Subcutaneous abdominal adipose tissue (tissue), 5 donors: ENCODE data around the gene S100A11.

Source experiments
- H3K27ac ChIP-seq: one replicate; pipeline ENCODE4 v1.7.0; 2013; ENCODE audit warnings: low read depth, mild to moderate bottlenecking, inconsistent platforms, low read length, moderate library complexity
- H3K27me3 ChIP-seq, 5 donors: one replicate each; pipeline ENCODE4 v1.7.0; 2013; ENCODE audit warnings: low read length in 5 of 5, inconsistent platforms in 1 of 5; ENCODE audit not compliant: control insufficient read depth in 5 of 5, insufficient read depth in 4 of 5
- H3K36me3 ChIP-seq, 5 donors: one replicate each; pipeline ENCODE4 v1.7.0; 2013; ENCODE audit warnings: low read length in 5 of 5; ENCODE audit not compliant: control insufficient read depth in 5 of 5, insufficient read depth in 5 of 5
- H3K4me1 ChIP-seq, 5 donors: one replicate each; pipeline ENCODE4 v1.7.0; 2013; ENCODE audit warnings: low read length in 5 of 5, mild to moderate bottlenecking in 3 of 5, moderate library complexity in 1 of 5; ENCODE audit not compliant: control insufficient read depth in 5 of 5, insufficient read depth in 5 of 5
- H3K4me3 ChIP-seq, 5 donors: one replicate each; pipeline ENCODE4 v1.7.0; 2013; ENCODE audit warnings: low read length in 5 of 5, low read depth in 1 of 5
- H3K9ac ChIP-seq, 5 donors: one replicate each; pipeline ENCODE4 v1.7.0; 2013; ENCODE audit warnings: low read length in 5 of 5, mild to moderate bottlenecking in 4 of 5, moderate library complexity in 3 of 5
- H3K9me3 ChIP-seq, 5 donors: one replicate each; pipeline ENCODE4 v1.7.0; 2013; ENCODE audit warnings: low read length in 5 of 5; ENCODE audit not compliant: control insufficient read depth in 5 of 5
- donor health status: healthy.
- donor health status: healthy.
- donor health status: healthy.
- donor health status: healthy.
- donor health status: healthy.

The S100A11 gene

DNA sequence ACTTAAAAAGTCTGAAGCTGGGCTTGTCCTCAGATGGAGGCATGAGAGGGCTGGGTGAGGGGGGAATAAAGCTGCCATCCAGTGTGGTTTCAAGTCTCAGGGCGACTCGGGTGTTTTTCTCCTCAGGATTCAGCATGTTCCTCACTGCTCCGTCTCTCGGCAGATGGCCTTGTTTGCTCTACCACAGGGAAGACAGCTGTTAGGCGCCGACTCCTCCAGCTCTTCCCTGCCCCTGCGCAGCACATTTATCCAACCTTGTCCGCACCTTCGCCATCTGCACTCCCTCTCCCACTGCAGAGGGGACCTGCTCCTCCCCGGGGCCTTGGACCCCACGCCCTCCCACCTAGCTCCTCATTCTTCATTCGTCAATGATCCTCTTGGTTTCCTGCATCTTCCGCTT, 16.6 kb upstream of the S100A11 start:
- H3K9ac ChIP-seq: no peak overlapping the region
- peaks cover 1 to 6% (median 3%) of the 10 kb centered on the region in 5 donors for H3K4me1 ChIP-seq
- no peak overlapping the region for H3K4me3 ChIP-seq
- peaks cover 0 to 3% (median 0%) of the 10 kb centered on the region in 5 donors for H3K27me3 ChIP-seq
- no peaks in the 10 kb centered on the region for H3K9me3 ChIP-seq
- H3K36me3 ChIP-seq: no peaks in the 10 kb centered on the region
- no peak overlapping the region for H3K27ac ChIP-seq

DNA sequence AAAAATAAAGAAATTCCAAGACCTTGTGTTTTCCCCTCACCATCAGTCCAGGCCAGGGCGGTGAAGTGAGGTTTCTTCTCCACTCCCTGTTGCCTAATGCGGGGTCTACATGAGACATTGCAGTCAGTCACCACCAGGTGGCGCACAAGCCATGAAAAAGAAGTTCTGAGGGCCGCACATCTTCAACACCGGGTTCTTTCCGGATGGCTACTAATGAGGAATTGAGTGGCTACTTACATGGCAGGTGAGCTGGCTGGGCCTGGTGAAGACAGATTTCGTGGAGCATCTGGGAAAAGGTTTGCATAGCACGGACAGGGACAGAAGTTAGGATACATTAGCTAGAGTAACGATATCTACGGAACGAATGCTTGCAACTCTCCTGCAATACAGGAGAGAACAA, 15.8 kb upstream of the S100A11 start:
- H3K36me3 ChIP-seq: no peaks in the 10 kb centered on the region
- no peak overlapping the region for H3K9ac ChIP-seq
- no peak overlapping the region for H3K27ac ChIP-seq
- peaks cover 0 to 3% (median 0%) of the 10 kb centered on the region in 5 donors for H3K27me3 ChIP-seq
- no peak overlapping the region for H3K4me3 ChIP-seq
- H3K9me3 ChIP-seq: no peaks in the 10 kb centered on the region
- peaks cover 9 to 14% (median 11%) of the 10 kb centered on the region in 5 donors for H3K4me1 ChIP-seq

DNA sequence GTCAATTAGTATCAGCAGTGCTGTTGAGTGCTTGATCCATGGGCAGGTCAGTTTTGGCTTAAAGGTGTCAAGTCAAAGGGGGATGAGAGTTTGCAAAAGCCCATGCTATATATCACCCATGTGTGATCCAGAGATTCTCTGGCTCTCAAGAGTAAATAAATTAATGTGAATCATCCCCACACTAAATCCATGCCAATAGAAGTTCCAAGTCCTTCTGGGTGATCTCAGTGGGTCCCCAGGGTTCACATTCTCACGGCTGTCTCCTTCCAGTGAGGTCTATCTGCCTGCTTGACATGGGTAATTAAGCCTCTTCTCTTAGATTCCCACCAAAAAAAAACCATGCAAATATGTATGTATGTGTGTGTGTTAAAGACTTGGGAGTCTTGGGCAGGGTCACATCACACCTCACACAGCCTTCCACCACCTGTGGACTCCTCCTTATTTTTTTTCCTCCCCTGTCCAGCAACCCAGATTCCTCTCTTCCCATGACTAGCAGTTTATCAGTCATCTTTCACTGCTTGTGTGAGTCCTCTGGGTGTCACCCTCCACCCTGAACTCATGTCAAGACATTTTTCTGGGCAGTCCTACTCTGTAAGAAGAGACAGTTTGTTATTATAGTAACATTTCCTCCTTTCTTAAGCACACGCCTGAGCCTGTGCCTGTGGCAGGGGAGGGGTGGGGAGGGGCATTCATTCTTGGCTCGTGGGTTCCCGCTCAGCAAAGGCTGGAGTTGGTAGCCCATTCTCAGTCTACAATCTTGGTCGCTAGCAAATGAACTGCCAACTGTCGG, 14.3 kb upstream of the S100A11 start:
- H3K4me3 ChIP-seq: no peak overlapping the region
- H3K9ac ChIP-seq: no peak overlapping the region
- H3K27me3 ChIP-seq: peaks cover 0 to 3% (median 0%) of the 10 kb centered on the region in 5 donors
- H3K4me1 ChIP-seq: peaks cover 13 to 19% (median 15%) of the 10 kb centered on the region in 5 donors
- H3K36me3 ChIP-seq: no peaks in the 10 kb centered on the region
- no peak overlapping the region for H3K27ac ChIP-seq
- no peaks in the 10 kb centered on the region for H3K9me3 ChIP-seq

DNA sequence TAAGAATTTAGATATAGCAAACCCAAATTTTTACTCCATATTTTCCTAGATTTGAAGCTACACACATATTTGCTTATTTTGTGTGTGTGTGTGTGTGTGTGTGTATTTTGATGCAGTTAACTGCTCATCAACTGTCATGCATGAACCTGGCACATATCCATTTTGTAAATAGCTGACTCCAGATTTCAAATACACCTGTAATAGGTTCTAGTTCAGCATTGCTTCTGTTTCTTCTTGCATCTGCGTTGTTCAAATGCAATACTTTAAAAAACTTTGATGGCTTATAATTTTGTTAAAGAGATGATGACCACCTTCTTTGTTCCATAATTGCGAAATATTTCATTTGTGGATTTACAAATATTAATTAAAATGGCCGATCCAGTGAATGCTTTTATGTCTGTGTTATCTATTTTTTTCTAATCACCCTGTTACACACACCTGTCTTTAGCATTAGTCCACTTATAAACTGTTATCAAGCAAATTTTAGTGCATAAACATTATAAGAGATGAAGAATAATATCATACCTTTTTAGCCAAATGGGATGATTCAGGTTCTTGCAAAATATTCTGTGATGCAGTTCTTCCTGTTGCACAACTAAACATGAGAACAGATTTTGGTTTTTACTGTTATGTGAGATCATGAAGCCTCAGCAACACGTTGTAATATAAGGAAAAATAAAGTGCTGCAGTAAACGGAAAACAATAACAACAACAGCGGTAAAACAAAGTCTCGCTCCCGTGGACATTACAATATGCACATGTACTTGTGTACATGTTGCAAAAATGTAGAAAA, 12.7 kb upstream of the S100A11 start:
- no peak overlapping the region for H3K27ac ChIP-seq

DNA sequence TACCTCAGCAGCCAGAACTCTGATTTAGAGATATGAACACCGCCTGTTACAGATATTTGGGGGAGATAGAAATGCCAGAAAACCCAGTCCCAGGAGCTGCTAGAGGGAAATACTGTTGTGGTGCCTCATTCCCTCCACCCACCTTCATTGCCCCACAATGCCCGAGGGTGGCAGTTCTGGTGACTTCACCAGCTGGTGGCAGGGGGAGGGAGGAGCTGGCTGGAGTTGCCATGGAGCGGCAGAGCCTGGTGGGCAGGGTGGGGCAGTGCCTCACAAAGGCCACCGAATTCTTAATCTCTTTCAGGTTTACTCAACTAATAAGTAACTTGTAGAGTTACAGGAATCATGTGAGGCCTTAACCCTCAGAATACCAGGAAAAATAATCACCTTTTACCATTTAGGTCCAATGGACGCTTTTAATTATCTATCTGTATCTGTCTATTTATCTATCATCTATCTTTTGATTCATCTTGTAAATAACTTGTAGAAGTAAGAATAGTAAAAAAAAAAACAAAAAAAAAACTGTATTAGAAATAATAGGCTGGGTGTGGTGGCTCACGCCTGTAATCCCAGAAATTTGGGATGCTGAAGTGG, 11.7 kb upstream of the S100A11 start:
- Histone ChIP-seq H3K27me3 (peaks cover 0 to 3% (median 0%) of the 10 kb centered on the region in 5 donors), H3K9ac (peak overlapping the region in 4 of 5 donors; percentile 53 to 72 (median 64)), H3K4me1 (peaks cover 13 to 26% (median 26%) of the 10 kb centered on the region in 5 donors), H3K36me3 (no peaks in the 10 kb centered on the region), H3K9me3 (no peaks in the 10 kb centered on the region), H3K27ac (peak overlapping the region; percentile 99), H3K4me3 (peak overlapping the region in 3 of 5 donors; percentile 44 to 51 (median 47))

More for the DNA sequence above, 12.7 kb upstream of the S100A11 start:
- H3K9me3 ChIP-seq: no peaks in the 10 kb centered on the region
- H3K4me3 ChIP-seq: no peak overlapping the region
- H3K36me3 ChIP-seq: no peaks in the 10 kb centered on the region
- peaks cover 0 to 3% (median 0%) of the 10 kb centered on the region in 5 donors for H3K27me3 ChIP-seq
- H3K4me1 ChIP-seq: peaks cover 13 to 21% (median 19%) of the 10 kb centered on the region in 5 donors
- no peak overlapping the region for H3K9ac ChIP-seq

DNA sequence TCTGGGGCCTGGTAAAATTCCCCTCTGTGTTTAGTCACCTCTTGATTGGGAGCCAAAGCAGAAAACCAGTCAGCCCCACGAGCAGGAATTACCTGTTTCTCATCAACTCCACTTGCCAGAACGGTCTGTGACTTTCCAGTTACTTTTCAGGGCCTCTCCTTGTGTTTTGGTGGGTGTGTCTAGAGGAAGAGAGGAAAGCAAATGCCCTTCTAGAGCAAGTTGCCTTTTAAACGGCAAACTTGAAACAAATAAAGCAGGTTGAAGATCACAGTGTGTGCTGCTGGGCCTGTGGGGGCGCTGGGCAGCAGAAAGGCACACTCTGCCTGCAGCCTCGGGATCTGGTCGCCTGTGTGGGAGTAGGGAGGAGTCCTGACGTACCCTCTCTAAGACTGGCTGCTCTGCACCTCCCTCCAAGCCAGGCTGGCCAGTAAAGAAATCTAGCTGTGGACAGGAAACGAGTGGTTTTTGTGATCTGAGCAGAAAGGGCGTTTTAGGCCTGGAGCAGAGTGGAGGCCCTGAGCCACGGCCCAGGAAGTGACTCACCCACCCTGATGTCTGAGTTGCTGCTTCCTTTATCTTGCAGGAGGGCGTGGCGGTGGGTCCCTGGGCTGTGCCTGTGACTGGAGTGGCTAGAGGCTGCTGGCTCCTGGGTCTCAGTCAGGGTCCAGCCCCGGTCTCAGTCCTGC, 11.1 kb upstream of the S100A11 start:
- peak overlapping the region; percentile 99 for H3K27ac ChIP-seq
- peaks cover 13 to 26% (median 26%) of the 10 kb centered on the region in 5 donors for H3K4me1 ChIP-seq
- H3K9me3 ChIP-seq: no peaks in the 10 kb centered on the region
- no peaks in the 10 kb centered on the region for H3K27me3 ChIP-seq
- peak overlapping the region; percentile 57 to 92 (median 72) for H3K9ac ChIP-seq
- H3K4me3 ChIP-seq: peak overlapping the region; percentile 21 to 52 (median 47)
- H3K36me3 ChIP-seq: no peaks in the 10 kb centered on the region

DNA sequence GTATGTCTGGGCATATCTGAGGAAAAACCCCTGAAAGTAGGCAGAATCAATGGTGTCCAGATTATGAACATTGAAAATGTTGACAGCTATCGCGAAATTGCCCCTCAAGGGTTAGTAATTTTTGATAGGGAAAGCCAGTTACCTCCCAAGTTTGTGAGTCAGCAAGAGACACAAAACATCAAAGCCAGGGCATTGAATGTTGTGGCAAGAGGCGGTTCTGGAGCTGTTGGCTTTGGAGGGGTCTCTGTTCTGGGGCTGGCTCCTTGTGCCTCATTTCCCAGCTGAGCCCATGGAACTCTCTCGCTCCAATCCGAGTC, 10.6 kb upstream of the S100A11 start:
- Histone ChIP-seq H3K4me3 (peak overlapping the region; percentile 21 to 52 (median 47)), H3K4me1 (peaks cover 13 to 26% (median 26%) of the 10 kb centered on the region in 5 donors), H3K27me3 (no peaks in the 10 kb centered on the region), H3K9me3 (no peaks in the 10 kb centered on the region), H3K9ac (peak overlapping the region; percentile 57 to 92 (median 72)), H3K27ac (peak overlapping the region; percentile 99), H3K36me3 (no peaks in the 10 kb centered on the region)

DNA sequence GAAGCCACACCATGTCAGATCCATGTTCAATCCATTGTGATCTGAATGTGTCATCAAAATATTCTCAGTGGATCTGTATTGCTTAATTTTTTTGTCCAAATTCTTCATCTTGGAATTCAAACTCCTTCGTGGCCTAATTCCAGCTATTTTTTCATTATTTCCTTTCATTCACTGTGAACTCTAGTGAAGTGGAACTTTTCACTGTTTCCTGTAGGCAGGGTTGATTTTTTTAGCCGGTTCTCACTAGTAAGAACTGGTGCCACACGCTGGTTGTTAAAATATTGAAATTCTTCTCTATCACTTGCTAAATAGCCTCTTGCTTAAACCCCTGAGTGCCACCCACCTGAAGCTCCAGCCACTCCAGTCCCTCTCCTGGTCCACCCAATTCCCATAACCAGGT, 7.6 kb upstream of the S100A11 start:
- Histone ChIP-seq H3K4me1 (peaks cover 13 to 26% (median 26%) of the 10 kb centered on the region in 5 donors), H3K27me3 (no peaks in the 10 kb centered on the region), H3K9me3 (no peaks in the 10 kb centered on the region), H3K27ac (peak overlapping the region; percentile 47), H3K9ac (no peak overlapping the region), H3K36me3 (no peaks in the 10 kb centered on the region), H3K4me3 (no peak overlapping the region)

DNA sequence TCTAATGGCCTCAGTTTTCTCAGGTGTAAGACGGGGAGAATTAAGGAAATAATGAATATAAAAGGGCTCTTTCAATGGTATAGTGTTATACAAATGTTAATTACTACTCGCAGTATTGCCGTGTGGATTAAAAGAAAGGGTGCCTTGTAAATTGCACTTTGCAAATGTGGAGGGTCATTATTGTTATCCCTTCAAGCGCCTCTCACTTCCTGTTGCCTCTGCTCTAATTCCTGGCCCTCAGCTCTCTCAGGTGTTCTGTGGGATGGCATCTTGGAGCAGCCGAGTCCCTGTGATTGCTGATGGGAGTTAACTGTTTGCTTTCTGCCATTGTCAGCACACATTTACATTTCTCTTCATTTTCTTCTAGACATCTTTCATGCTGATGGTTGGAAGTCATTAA, 7.1 kb upstream of the S100A11 start:
- Histone ChIP-seq H3K4me3 (no peak overlapping the region), H3K9ac (peak overlapping the region in 1 of 5 donors; percentile 5), H3K4me1 (peaks cover 13 to 26% (median 26%) of the 10 kb centered on the region in 5 donors), H3K9me3 (no peaks in the 10 kb centered on the region), H3K27me3 (no peaks in the 10 kb centered on the region), H3K27ac (peak overlapping the region; percentile 47), H3K36me3 (no peaks in the 10 kb centered on the region)
